Hepatocyte (in vitro differentiated cells): ENCODE measurements around the gene NOS1AP. TPM values are rescaled to one million over a fixed set of nuclear protein-coding genes. Genes with fewer than 3 reads are reported as not detected.
"Not testable (repeated sequence)": the region's sequence is repeated elsewhere in the genome, so short reads cannot be mapped to it uniquely, and the experiment has no call there.

Source experiments
- DNase-seq: peaks from one replicate; pipeline ENCODE4 v3.0.0-alpha.2; 2016; ENCODE audit warnings: low spot score
- H2AFZ ChIP-seq: fragments of 200-600 bp; sonication (generic); 2 replicates; pipeline ENCODE4 v1.6.0; 2016; ENCODE audit warnings: antibody characterized with exemption, mild to moderate bottlenecking
- H3K27ac ChIP-seq: fragments of 200-600 bp; sonication (generic); 2 replicates; pipeline ENCODE4 v1.5.1; 2016; ENCODE audit warnings: mild to moderate bottlenecking
- H3K27me3 ChIP-seq: fragments of 200-600 bp; sonication (generic); 2 replicates; pipeline ENCODE4 v1.6.1; 2016
- H3K36me3 ChIP-seq: fragments of 200-600 bp; sonication (generic); replicated peaks from 2 replicates; pipeline ENCODE4 v1.5.1; 2016; ENCODE audit warnings: low read depth; ENCODE audit not compliant: insufficient read depth
- H3K4me1 ChIP-seq: fragments of 200-600 bp; sonication (generic); 2 replicates; pipeline ENCODE4 v1.5.1; 2016; ENCODE audit warnings: mild to moderate bottlenecking, moderate library complexity; ENCODE audit not compliant: insufficient read depth
- H3K4me2 ChIP-seq: fragments of 200-600 bp; sonication (generic); 2 replicates; pipeline ENCODE4 v1.6.0; 2016
- H3K4me3 ChIP-seq: fragments of 200-600 bp; sonication (generic); 2 replicates; pipeline ENCODE4 v1.5.1; 2016; ENCODE audit warnings: mild to moderate bottlenecking
- H3K79me2 ChIP-seq: fragments of 200-600 bp; sonication (generic); 2 replicates; pipeline ENCODE4 v1.6.0; 2017; ENCODE audit warnings: mild to moderate bottlenecking
- H3K9me2 ChIP-seq: fragments of 200-600 bp; sonication (generic); replicated peaks from 2 replicates; pipeline ENCODE4 v1.6.0; 2017; ENCODE audit warnings: mild to moderate bottlenecking; ENCODE audit not compliant: insufficient read depth
- H3K9me3 ChIP-seq: fragments of 200-600 bp; sonication (generic); 2 replicates; pipeline ENCODE4 v1.5.1; 2016; ENCODE audit warnings: low read depth, mild to moderate bottlenecking
- H4K20me1 ChIP-seq: fragments of 200-600 bp; sonication (generic); 2 replicates; pipeline ENCODE4 v1.6.0; 2016; ENCODE audit warnings: mild to moderate bottlenecking; ENCODE audit not compliant: insufficient read depth, poor library complexity, severe bottlenecking
- CTCF ChIP-seq: fragments of 200-600 bp; sonication (generic); IDR thresholded peaks from 2 replicates; pipeline ENCODE4 v1.5.1; 2016; ENCODE audit warnings: antibody characterized with exemption, mild to moderate bottlenecking; ENCODE audit not compliant: poor library complexity
- EZH2 ChIP-seq: fragments of 200-600 bp; sonication (generic); IDR thresholded peaks from 2 replicates; pipeline ENCODE4 v1.6.1; 2016; ENCODE audit warnings: antibody characterized with exemption, mild to moderate bottlenecking, borderline replicate concordance
- EZH2phosphoT487 ChIP-seq: fragments of 200-600 bp; sonication (generic); IDR thresholded peaks from one replicate; pipeline ENCODE4 v1.6.1; 2018; ENCODE audit warnings: antibody characterized with exemption, mild to moderate bottlenecking, low read depth, moderate library complexity; ENCODE audit not compliant: unreplicated experiment, severe bottlenecking
- WGBS: methylation state at CpG from one replicate; pipeline ENCODE4 v1.1.6; 2016; ENCODE audit warnings: low lambda C conversion rate; ENCODE audit errors: missing lambda C conversion rate; 5-methylcytosine and 5-hydroxymethylcytosine counted together
- polyA plus RNA-seq: library from polyadenylated mRNA; unstranded; fragments of >200 nt; fragmentation: Nextera tagmentation; extraction: Ambion mirVana; gene quantifications from 2 replicates; pipeline ENCODE4 v1.2.1, GENCODE V29; 2016
- total RNA-seq: library from RNA; depleted of rRNA; stranded (reverse); fragments of >200 nt; gene quantifications from 2 replicates; pipeline ENCODE4 v1.2.3, GENCODE V29; 2014

NOS1AP gene
- total and polyA plus RNA-seq, 2 experiments from 2014 or later, result 0.97 to 4.4 TPM

GRCh38 chr1:162060314-162060713 is 9.2 kb upstream of the NOS1AP start:
- Histone ChIP-seq H3K9me3 (no peaks in the 10 kb centered on the region), H3K4me2 (no peak overlapping the region), H3K9me2 (no peaks in the 10 kb centered on the region), H3K4me3 (no peak overlapping the region), H2AFZ (no peak overlapping the region), H3K4me1 (peaks cover 12% of the 10 kb centered on the region), H3K79me2 (no peaks in the 10 kb centered on the region), H3K36me3 (no peaks in the 10 kb centered on the region), H4K20me1 (no peaks in the 10 kb centered on the region), H3K27me3 (no peaks in the 10 kb centered on the region), H3K27ac (no peak overlapping the region)
- TF ChIP-seq EZH2phosphoT487 (no peak), EZH2 (no peak), CTCF (no peak)
- WGBS, result 100% methylated on average over 1 of the region's 1 CpG
- no peak for DNase-seq

- Histone ChIP-seq H3K9me3 (no peaks in the 10 kb centered on the region), H4K20me1 (no peaks in the 10 kb centered on the region), H3K4me3 (no peak overlapping the region), H3K36me3 (no peaks in the 10 kb centered on the region), H3K79me2 (no peaks in the 10 kb centered on the region), H3K4me2 (peak overlapping the region; percentile 38), H3K9me2 (no peaks in the 10 kb centered on the region), H2AFZ (no peak overlapping the region), H3K27me3 (no peaks in the 10 kb centered on the region), H3K4me1 (peaks cover 12% of the 10 kb centered on the region), H3K27ac (peak overlapping the region; percentile 43)
- WGBS, result 36% methylated on average over 4 of the region's 4 CpGs
- peak; percentile 58 for DNase-seq
- TF ChIP-seq CTCF (no peak), EZH2phosphoT487 (no peak), EZH2 (no peak)
Measured at GRCh38 chr1:162062542-162063015, 6.9 kb upstream of the NOS1AP start.

- WGBS, result 65% methylated on average over 2 of the region's 2 CpGs
- TF ChIP-seq CTCF (no peak), EZH2 (no peak), EZH2phosphoT487 (no peak)
- no peak overlapping the region for H2AFZ ChIP-seq
- H3K9me3 ChIP-seq, result no peaks in the 10 kb centered on the region
- H3K4me1 ChIP-seq, result peaks cover 15% of the 10 kb centered on the region
- H3K4me2 ChIP-seq, result no peak overlapping the region
- H3K36me3 ChIP-seq, result no peaks in the 10 kb centered on the region
- no peaks in the 10 kb centered on the region for H3K79me2 ChIP-seq
- H3K27ac ChIP-seq, result no peak overlapping the region
- H3K4me3 ChIP-seq, result no peak overlapping the region
- DNase-seq, result no peak
- no peaks in the 10 kb centered on the region for H3K9me2 ChIP-seq
- no peaks in the 10 kb centered on the region for H3K27me3 ChIP-seq
- H4K20me1 ChIP-seq, result no peaks in the 10 kb centered on the region
Measured at GRCh38 chr1:162065016-162065415, 4.5 kb upstream of the NOS1AP start.

- peaks cover 15% of the 10 kb centered on the region for H3K79me2 ChIP-seq
- not testable (repeated sequence) for H3K9me2 ChIP-seq, H3K4me2 ChIP-seq, H3K9me3 ChIP-seq, H3K27me3 ChIP-seq, H4K20me1 ChIP-seq, H3K27ac ChIP-seq, H3K36me3 ChIP-seq, H3K4me3 ChIP-seq, H2AFZ ChIP-seq, DNase-seq
- WGBS, result 75% methylated on average over 4 of the region's 4 CpGs
- peaks cover 24% of the 10 kb centered on the region for H3K4me1 ChIP-seq
Measured at GRCh38 chr1:162066836-162067235, 2.7 kb upstream of the NOS1AP start.
